ENCODE data around the gene CTAGE1. TPM values are rescaled to one million over a fixed set of nuclear protein-coding genes. Genes with fewer than 3 reads are reported as not detected.

Gene CTAGE1
- total and polyA plus RNA-seq, 10 of the 15 experiments (the other 5 are each of a cell fraction or from before 2014, with no cell fraction given), result 0.01 TPM; not detected in 9

GRCh38 chr18:22409445-22409844 lies 8.3 kb downstream of the CTAGE1 start (continued):
- TF ChIP-seq KDM1A (IDR thresholded peaks at IDR 0.05; ENCODE audit: borderline replicate concordance), result no peak
- no peak for TF ChIP-seq BMI1 (IDR thresholded peaks at IDR 0.05; ENCODE audit: borderline replicate concordance)

- ChIA-PET SMC1A (ENCODE audit: uncharacterized antibody, unreplicated experiment) (no interaction called here), CTCF (no interaction called here), POLR2A (no interaction called here), RAD21 (ENCODE audit: unreplicated experiment) (no interaction called here)
- Histone ChIP-seq H3K36me3 (ENCODE audit: control insufficient read depth in 2 of 2, insufficient read depth in 2 of 2, low read length in 1 of 2) (no peaks in the 10 kb centered on the region), H3K9me3 (replicated peaks; ENCODE audit: control insufficient read depth, insufficient read depth, low read length) (no peaks in the 10 kb centered on the region), H3K4me2 (ENCODE audit: control insufficient read depth, insufficient read depth) (no peak overlapping the region), H2AFZ (ENCODE audit: control insufficient read depth, low read depth, low read length) (no peak overlapping the region), H3K9ac (ENCODE audit: control insufficient read depth, insufficient read depth, low read length) (no peak overlapping the region), H4K20me1 (ENCODE audit: control insufficient read depth, insufficient read depth) (no peaks in the 10 kb centered on the region), H3K79me2 (ENCODE audit: control insufficient read depth, insufficient read depth, low read length) (no peaks in the 10 kb centered on the region), H3K4me3 (no peak overlapping the region), H3K27ac (ENCODE audit: control insufficient read depth, insufficient read depth) (no peak overlapping the region), H3K27me3 (replicated peaks in 1 of 2; ENCODE audit: control insufficient read depth in 2 of 2, insufficient read depth in 2 of 2, low read length in 1 of 2) (no peaks in the 10 kb centered on the region), H3K4me1 (ENCODE audit: control insufficient read depth, insufficient read depth, low read length) (no peaks in the 10 kb centered on the region)
- FAIRE-seq, result no peak
- in situ Hi-C loops (cut with MboI) (no loop called here), intact Hi-C loops (cut with micrococcal nuclease; ENCODE audit: unreplicated experiment) (no loop called here)
- 50% methylated on average over 3 of the region's 3 CpGs for WGBS (ENCODE audit: insufficient coverage, insufficient replicate concordance, low lambda C conversion rate, missing lambda C conversion rate)
- no TSS peak for BruUV-seq (replicated peaks)
- no peak for ATAC-seq
- DNase-seq (ENCODE audit: low read depth, low spot score), result no peak
- TF ChIP-seq TBL1XR1 (IDR thresholded peaks at IDR 0.05; ENCODE audit: low read depth, low read length), result no peak
- no peak for TF ChIP-seq USF1 (IDR thresholded peaks at IDR 0.05; ENCODE audit: borderline replicate concordance, extremely low read length, insufficient read depth, low read depth, low read length)
- TF ChIP-seq ZBED1 (IDR thresholded peaks at IDR 0.05; ENCODE audit: borderline replicate concordance), result no peak
- no peak for TF ChIP-seq NFYA (IDR thresholded peaks at IDR 0.05; ENCODE audit: borderline replicate concordance, low read depth, low read length)
- TF ChIP-seq ZNF24 (IDR thresholded peaks at IDR 0.05), result no peak
- no peak for TF ChIP-seq POLR2AphosphoS5 (IDR thresholded peaks at IDR 0.05; ENCODE audit: low read length)
- no peak for TF ChIP-seq CREM (IDR thresholded peaks at IDR 0.05; ENCODE audit: low read depth)
- TF ChIP-seq BHLHE40 (IDR thresholded peaks at IDR 0.05; ENCODE audit: borderline replicate concordance in 1 of 2, low read depth in 2 of 2, low read length in 1 of 2), result no peak
- no peak for TF ChIP-seq FOXK2 (IDR thresholded peaks at IDR 0.05)
- no peak for TF ChIP-seq KLF5 (IDR thresholded peaks at IDR 0.05; ENCODE audit: partially characterized antibody)
- no peak for TF ChIP-seq NR2F1 (conservative IDR thresholded peaks at IDR 0.05)
- no peak for TF ChIP-seq POLR2A (IDR thresholded peaks at IDR 0.05; ENCODE audit: low read depth, low read length)
- TF ChIP-seq PBX3 (IDR thresholded peaks at IDR 0.05; ENCODE audit: insufficient replicate concordance, low read depth, low read length), result no peak
- TF ChIP-seq SPI1 (IDR thresholded peaks at IDR 0.05; ENCODE audit: borderline replicate concordance, insufficient read depth, low read depth, low read length), result no peak
- no peak for TF ChIP-seq BACH1 (IDR thresholded peaks at IDR 0.05; ENCODE audit: borderline replicate concordance)
- no peak for TF ChIP-seq CBX5 (IDR thresholded peaks at IDR 0.05; ENCODE audit: low read depth)
- TF ChIP-seq RUNX3 (IDR thresholded peaks at IDR 0.05; ENCODE audit: low read length), result no peak
These were observed 9.7 kb downstream of the CTAGE1 start for GRCh38 chr18:22408059-22408458.

All from GM12878 (cell line).